ENCODE results near the gene ACP4.
A peak's percentile ranks its signal among the peaks of the same experiment; 100 is the strongest.
"Not testable (repeated sequence)": the region's sequence is repeated elsewhere in the genome, so short reads cannot be mapped to it uniquely, and the experiment has no call there.

Gene ACP4

GRCh38 chr19:50796634-50797428, 6.6 kb downstream of the ACP4 start:
- DNase-seq (ENCODE audit: extremely low read depth in 1 of 2, low read depth in 1 of 2) = no peak

- DNase-seq (ENCODE audit: extremely low read depth in 1 of 2, low read depth in 1 of 2) = no peak
Observed at GRCh38 chr19:50797429-50797780, 7.2 kb downstream of the ACP4 start.

GRCh38 chr19:50797781-50798658, 7.8 kb downstream of the ACP4 start:
- no peak for DNase-seq (ENCODE audit: extremely low read depth in 1 of 2, low read depth in 1 of 2)

GRCh38 chr19:50798659-50799546, 8.7 kb downstream of the ACP4 start:
- no peak for DNase-seq (ENCODE audit: extremely low read depth in 1 of 2, low read depth in 1 of 2)

GRCh38 chr19:50799547-50799851, 9.3 kb downstream of the ACP4 start:
- no peak for DNase-seq (ENCODE audit: extremely low read depth in 1 of 2, low read depth in 1 of 2)

- no peak for DNase-seq (ENCODE audit: extremely low read depth in 1 of 2, low read depth in 1 of 2)
Observed at GRCh38 chr19:50801107-50801506, 10.9 kb downstream of the ACP4 start.

- no peak for DNase-seq (ENCODE audit: extremely low read depth in 1 of 2, low read depth in 1 of 2)
Observed at GRCh38 chr19:50803633-50804419, 13.6 kb downstream of the ACP4 start.

GRCh38 chr19:50804420-50805272, 14.4 kb downstream of the ACP4 start:
- DNase-seq (ENCODE audit: extremely low read depth in 1 of 2, low read depth in 1 of 2) = peak; percentile 97 to 98

GRCh38 chr19:50808856-50809255, 18.6 kb downstream of the ACP4 start:
- no peak for DNase-seq (ENCODE audit: extremely low read depth in 1 of 2, low read depth in 1 of 2)

GRCh38 chr19:50811622-50812238, 21.5 kb downstream of the ACP4 start:
- DNase-seq (ENCODE audit: extremely low read depth in 1 of 2, low read depth in 1 of 2) = not testable (repeated sequence)

GRCh38 chr19:50812474-50812873, 22.3 kb downstream of the ACP4 start:
- no peak for DNase-seq (ENCODE audit: extremely low read depth in 1 of 2, low read depth in 1 of 2)

- DNase-seq (ENCODE audit: extremely low read depth in 1 of 2, low read depth in 1 of 2) = no peak
Observed at GRCh38 chr19:50814883-50815282, 24.7 kb downstream of the ACP4 start.

- DNase-seq (ENCODE audit: extremely low read depth in 1 of 2, low read depth in 1 of 2) = no peak
Observed at GRCh38 chr19:50815439-50815838, 25.2 kb downstream of the ACP4 start.

- DNase-seq (ENCODE audit: extremely low read depth in 1 of 2, low read depth in 1 of 2) = peak in 1 of 2 donors; percentile 61
Observed at GRCh38 chr19:50817941-50818858, 28.0 kb downstream of the ACP4 start.

- DNase-seq (ENCODE audit: extremely low read depth in 1 of 2, low read depth in 1 of 2) = no peak
Observed at GRCh38 chr19:50818859-50819472, 28.8 kb downstream of the ACP4 start.

- DNase-seq (ENCODE audit: extremely low read depth in 1 of 2, low read depth in 1 of 2) = no peak
Observed at GRCh38 chr19:50819636-50820035, 29.4 kb downstream of the ACP4 start.

- no peak for DNase-seq (ENCODE audit: extremely low read depth in 1 of 2, low read depth in 1 of 2)
Observed at GRCh38 chr19:50820086-50820485, 29.9 kb downstream of the ACP4 start.

Measured in stimulated activated CD8-positive, alpha-beta memory T cell treated with anti-CD3 and anti-CD28 coated beads, Interleukin-7, amount 100 ng/mL, for 48 hours (primary cell).